PC-3 (cell line): ENCODE data around the gene TRAPPC2. TPM values are rescaled to one million over a fixed set of nuclear protein-coding genes. Genes with fewer than 3 reads are reported as not detected.

Experiments
- ATAC-seq: fragments of 200-7000 bp; cut with Tn5 transposase; 2 replicates; pipeline ENCODE4 v1.9.1; 2020; ENCODE audit warnings: mild to moderate bottlenecking, moderate library complexity
- BruUV-seq: library from RNA; stranded (reverse); fragments of 400-500 nt; replicated peaks from 2 replicates; lab custom pipeline; 2021; lab: Mats Ljungman, UMichigan
- CTCF ChIA-PET: fragments of 300-600 bp; sonication (Branson Sonifier 250); formaldehyde crosslinking; loops from one replicate; lab custom pipeline; 2022; ENCODE audit warnings: antibody characterized with exemption; lab: Charles Lee
- POLR2A ChIA-PET: fragments of 300-600 bp; sonication (Branson Sonifier 250); formaldehyde crosslinking; loops from one replicate; lab custom pipeline; 2022; ENCODE audit warnings: antibody characterized with exemption; ENCODE audit not compliant: unreplicated experiment; lab: Charles Lee
- DNase-seq: peaks from one replicate; pipeline ENCODE4 v3.0.0-alpha.2; 2015
- H2AFZ ChIP-seq: fragments of 300-600 bp; sonication (generic); 2 replicates; pipeline ENCODE4 v1.6.0; 2016; ENCODE audit warnings: antibody characterized with exemption, low read length
- H3F3A ChIP-seq: fragments of 300-600 bp; sonication (generic); one replicate; pipeline ENCODE4 v1.6.0; 2017; ENCODE audit warnings: antibody characterized with exemption, low read length, control low read depth, mild to moderate bottlenecking; ENCODE audit not compliant: unreplicated experiment
- H3K27ac ChIP-seq: fragments of 300-600 bp; sonication (generic); 2 replicates; pipeline ENCODE4 v1.5.1; 2016; ENCODE audit warnings: mild to moderate bottlenecking, low read length
- H3K27me3 ChIP-seq: fragments of 300-600 bp; sonication (generic); 2 replicates; pipeline ENCODE4 v1.6.1; 2016; ENCODE audit warnings: low read length, mixed read lengths
- H3K36me3 ChIP-seq: fragments of 300-600 bp; sonication (generic); 2 replicates; pipeline ENCODE4 v1.6.1; 2016; ENCODE audit warnings: low read depth, mixed run types, low read length, mixed read lengths
- H3K4me1 ChIP-seq: fragments of 300-600 bp; sonication (generic); 2 replicates; pipeline ENCODE4 v1.5.1; 2016; ENCODE audit warnings: low read length; ENCODE audit not compliant: insufficient read depth
- H3K4me2 ChIP-seq: fragments of 300-600 bp; sonication (generic); 2 replicates; pipeline ENCODE4 v1.6.0; 2016; ENCODE audit warnings: low read length
- H3K4me3 ChIP-seq: fragments of 300-600 bp; sonication (generic); 2 replicates; pipeline ENCODE4 v1.5.1; 2016; ENCODE audit warnings: mild to moderate bottlenecking, low read length, mixed read lengths
- H3K79me2 ChIP-seq: fragments of 300-600 bp; sonication (generic); 2 replicates; pipeline ENCODE4 v1.6.1; 2017; ENCODE audit warnings: low read length, mixed read lengths
- H3K9ac ChIP-seq: fragments of 300-600 bp; sonication (generic); 2 replicates; pipeline ENCODE4 v1.6.0; 2016; ENCODE audit warnings: mild to moderate bottlenecking, low read length
- H3K9me2 ChIP-seq: fragments of 300-600 bp; sonication (generic); replicated peaks from 2 replicates; pipeline ENCODE4 v1.6.1; 2016; ENCODE audit warnings: mixed run types, low read length, mixed read lengths
- H3K9me3 ChIP-seq: fragments of 300-600 bp; sonication (generic); 2 replicates; pipeline ENCODE4 v1.6.1; 2016; ENCODE audit warnings: low read length, mixed read lengths
- H4K20me1 ChIP-seq: fragments of 300-600 bp; sonication (generic); 2 replicates; pipeline ENCODE4 v1.6.1; 2016; ENCODE audit warnings: low read length, mixed read lengths
- CTCF ChIP-seq: fragments of 300-600 bp; sonication (generic); conservative IDR thresholded peaks from 2 replicates; pipeline ENCODE4 v1.5.1; 2017; ENCODE audit warnings: antibody characterized with exemption, low read depth, mild to moderate bottlenecking, low read length
- EZH2 ChIP-seq: fragments of 300-600 bp; sonication (generic); IDR thresholded peaks from one replicate; pipeline ENCODE4 v1.6.1; 2017; ENCODE audit warnings: antibody characterized with exemption, mild to moderate bottlenecking, low read length; ENCODE audit not compliant: unreplicated experiment
- EZH2phosphoT487 ChIP-seq: fragments of 300-600 bp; sonication (generic); IDR thresholded peaks from 2 replicates; pipeline ENCODE4 v1.6.1; 2018; ENCODE audit warnings: mild to moderate bottlenecking, antibody characterized with exemption, low read length, borderline replicate concordance
- intact Hi-C: fragments of 100-400 bp; cut with micrococcal nuclease; formaldehyde crosslinking; loops from 2 replicates; pipeline ENCODE4 v1.9.0; 2023
- total RNA-seq: library from RNA; depleted of rRNA; stranded (reverse); fragments of >200 nt; gene quantifications from 2 replicates; pipeline ENCODE4 v1.2.3, GENCODE V29; 2014

The TRAPPC2 gene
- total RNA-seq, 1 experiment from 2014 or later = 7.9 TPM

- Histone ChIP-seq H3K36me3 (no peaks in the 10 kb centered on the region), H3K4me3 (no peak overlapping the region), H4K20me1 (peaks cover 12% of the 10 kb centered on the region; the same call in 1 of the 2 replicates), H3K27ac (no peak overlapping the region), H2AFZ (no peak overlapping the region), H3K4me1 (peaks cover 7% of the 10 kb centered on the region), H3K9me3 (no peaks in the 10 kb centered on the region), H3F3A (no peaks in the 10 kb centered on the region), H3K27me3 (no peaks in the 10 kb centered on the region), H3K9ac (no peak overlapping the region), H3K4me2 (no peak overlapping the region), H3K79me2 (peaks cover 78% of the 10 kb centered on the region), H3K9me2 (no peaks in the 10 kb centered on the region)
- BruUV-seq = no TSS peak
- intact Hi-C loops = no loop called here
- ChIA-PET CTCF (no interaction called here), POLR2A (no interaction called here)
- TF ChIP-seq EZH2 (no peak), CTCF (no peak), EZH2phosphoT487 (no peak)
- DNase-seq (no peak), ATAC-seq (no peak)
These were observed 35.1 kb downstream of the TRAPPC2 start for GRCh38 chrX:13699183-13699826.

- peaks cover 82% of the 10 kb centered on the region for H3K79me2 ChIP-seq
- H3K9me3 ChIP-seq = no peaks in the 10 kb centered on the region
- TF ChIP-seq CTCF (no peak), EZH2phosphoT487 (no peak), EZH2 (no peak)
- no peak for DNase-seq
- H3K4me3 ChIP-seq = no peak overlapping the region
- H3F3A ChIP-seq = no peaks in the 10 kb centered on the region
- peaks cover 14% of the 10 kb centered on the region; the same call in 1 of the 2 replicates for H4K20me1 ChIP-seq
- no peaks in the 10 kb centered on the region for H3K9me2 ChIP-seq
- H3K27ac ChIP-seq = no peak overlapping the region
- intact Hi-C loops = no loop called here
- BruUV-seq = no TSS peak
- H3K27me3 ChIP-seq = no peaks in the 10 kb centered on the region
- CTCF ChIA-PET = no interaction called here
- no peak overlapping the region for H3K9ac ChIP-seq
- no peaks in the 10 kb centered on the region for H3K36me3 ChIP-seq
- H3K4me2 ChIP-seq = no peak overlapping the region
- H2AFZ ChIP-seq = no peak overlapping the region
- H3K4me1 ChIP-seq = no peaks in the 10 kb centered on the region
- POLR2A ChIA-PET = interaction anchor here (0.6 kb wide), 1 partner anchor 37 kb away, joined by 4 read pairs; no protein-coding TSS in a partner anchor
- ATAC-seq = no peak
These were observed 36.0 kb downstream of the TRAPPC2 start for GRCh38 chrX:13698432-13698831.

- H3K4me3 ChIP-seq = no peak overlapping the region
- DNase-seq = no peak
- H3K4me1 ChIP-seq = no peaks in the 10 kb centered on the region
- CTCF ChIA-PET = no interaction called here
- H3K36me3 ChIP-seq = no peaks in the 10 kb centered on the region
- no peaks in the 10 kb centered on the region for H3K9me2 ChIP-seq
- no peak for ATAC-seq
- no peak overlapping the region for H3K9ac ChIP-seq
- intact Hi-C loops = no loop called here
- no peak overlapping the region for H3K4me2 ChIP-seq
- peaks cover 83% of the 10 kb centered on the region for H3K79me2 ChIP-seq
- peaks cover 17% of the 10 kb centered on the region; the same call in 1 of the 2 replicates for H4K20me1 ChIP-seq
- H3K27me3 ChIP-seq = no peaks in the 10 kb centered on the region
- BruUV-seq = no TSS peak
- no peak overlapping the region for H3K27ac ChIP-seq
- H3K9me3 ChIP-seq = no peaks in the 10 kb centered on the region
- no peak overlapping the region for H2AFZ ChIP-seq
- TF ChIP-seq EZH2 (no peak), CTCF (no peak), EZH2phosphoT487 (no peak)
- POLR2A ChIA-PET = interaction anchor here (0.6 kb wide), 1 partner anchor 37 kb away, joined by 4 read pairs; no protein-coding TSS in a partner anchor
- no peaks in the 10 kb centered on the region for H3F3A ChIP-seq
These were observed 36.4 kb downstream of the TRAPPC2 start for GRCh38 chrX:13697976-13698375.
